ENCODE data around the gene PHACTR1.

DNA sequence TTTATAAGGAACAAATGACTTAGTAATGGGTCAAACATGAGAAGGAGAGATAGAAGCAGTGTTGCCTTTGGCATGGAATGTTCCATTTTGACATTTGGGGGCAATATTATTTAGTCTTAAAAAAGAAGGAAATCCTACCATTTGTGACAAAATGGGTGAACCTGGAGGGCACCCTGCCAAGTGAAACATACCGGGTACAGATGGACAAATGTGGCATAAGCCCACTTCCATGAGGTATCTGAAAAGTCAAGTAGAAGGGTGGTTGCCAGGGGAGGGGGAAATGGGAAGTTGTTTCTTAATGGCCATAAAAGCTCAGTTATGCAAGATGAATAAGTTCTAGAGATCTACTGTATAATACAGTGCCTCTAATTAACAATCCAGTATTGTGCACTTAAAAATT lies 342.5 kb downstream of the PHACTR1 start:
- TF ChIP-seq POLR2A (IDR thresholded peaks at IDR 0.05; ENCODE audit: low read depth, low read length) (no peak), POLR2AphosphoS5 (IDR thresholded peaks at IDR 0.05; ENCODE audit: low read depth, low read length) (no peak), TAF1 (IDR thresholded peaks at IDR 0.05; ENCODE audit: low read depth, low read length) (no peak), SPI1 (IDR thresholded peaks at IDR 0.05; ENCODE audit: low read depth, low read length) (no peak)

Data from GM12891 (cell line).